Activated gamma-delta T cell (primary cell): Measurements from ENCODE around the gene NXPH3.

Experiments used
- DNase-seq: peaks from one replicate; lab custom pipeline; 2025; lab: John Stamatoyannopoulos, UW

NXPH3 gene

DNA sequence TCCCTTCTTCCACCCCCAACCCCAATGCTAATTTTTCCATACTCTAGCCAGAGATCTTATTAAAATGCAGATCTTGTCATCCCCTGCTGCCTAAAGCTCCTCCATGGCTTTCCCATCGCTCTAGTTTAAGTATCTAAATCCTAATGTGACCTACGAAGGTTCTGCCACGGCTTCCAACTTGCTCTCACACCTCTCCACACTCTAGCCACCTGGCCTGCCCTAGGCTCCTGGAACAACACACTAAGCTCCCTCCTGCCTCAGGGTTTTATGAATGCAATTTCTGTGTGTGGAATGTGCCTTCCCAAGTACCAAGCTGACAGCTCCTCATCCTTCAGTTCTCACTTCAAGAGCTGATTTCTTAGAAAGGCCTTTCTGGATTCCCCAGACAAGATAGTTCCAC lies 16.6 kb downstream of the NXPH3 start:
- no peak for DNase-seq

DNA sequence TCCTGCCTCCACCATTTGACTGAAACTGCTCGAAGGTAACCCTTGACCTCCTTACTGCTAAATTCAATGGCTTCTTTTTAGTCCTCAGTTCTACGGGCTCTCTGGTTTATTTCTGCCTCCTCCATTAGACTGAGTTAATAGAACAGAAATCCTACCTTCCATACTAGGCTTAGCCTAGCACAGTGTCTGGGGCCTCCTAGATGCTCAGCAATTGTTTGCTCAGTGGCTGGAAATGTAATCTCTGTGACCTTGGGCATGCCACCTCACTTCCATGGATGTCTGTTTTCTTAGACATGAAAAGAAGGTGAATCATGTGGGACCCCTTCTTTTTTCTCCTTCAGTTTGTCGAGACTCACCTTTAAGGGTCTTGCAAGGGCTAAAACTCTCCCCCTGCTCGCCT lies 19.7 kb downstream of the NXPH3 start:
- DNase-seq, result no peak

DNA sequence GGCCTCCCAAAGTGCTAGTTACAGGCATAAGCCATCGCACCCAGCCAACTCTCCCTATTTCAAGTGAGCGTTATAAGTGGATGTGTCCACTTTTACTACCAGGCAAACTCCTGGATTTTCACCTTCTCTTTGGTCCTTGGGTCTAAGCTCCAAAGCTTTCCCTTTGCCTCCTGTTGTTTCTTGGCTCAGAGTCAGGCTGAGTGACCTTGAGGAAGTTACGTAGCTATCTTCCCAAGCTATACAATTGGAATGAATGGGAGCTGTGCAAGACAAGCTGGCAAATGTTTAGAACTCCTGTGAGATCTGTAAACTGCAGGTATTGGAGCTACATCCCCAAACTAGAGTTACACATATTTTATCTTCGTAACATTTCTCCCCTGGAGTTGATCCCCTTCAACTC lies 20.3 kb downstream of the NXPH3 start:
- no peak for DNase-seq

DNA sequence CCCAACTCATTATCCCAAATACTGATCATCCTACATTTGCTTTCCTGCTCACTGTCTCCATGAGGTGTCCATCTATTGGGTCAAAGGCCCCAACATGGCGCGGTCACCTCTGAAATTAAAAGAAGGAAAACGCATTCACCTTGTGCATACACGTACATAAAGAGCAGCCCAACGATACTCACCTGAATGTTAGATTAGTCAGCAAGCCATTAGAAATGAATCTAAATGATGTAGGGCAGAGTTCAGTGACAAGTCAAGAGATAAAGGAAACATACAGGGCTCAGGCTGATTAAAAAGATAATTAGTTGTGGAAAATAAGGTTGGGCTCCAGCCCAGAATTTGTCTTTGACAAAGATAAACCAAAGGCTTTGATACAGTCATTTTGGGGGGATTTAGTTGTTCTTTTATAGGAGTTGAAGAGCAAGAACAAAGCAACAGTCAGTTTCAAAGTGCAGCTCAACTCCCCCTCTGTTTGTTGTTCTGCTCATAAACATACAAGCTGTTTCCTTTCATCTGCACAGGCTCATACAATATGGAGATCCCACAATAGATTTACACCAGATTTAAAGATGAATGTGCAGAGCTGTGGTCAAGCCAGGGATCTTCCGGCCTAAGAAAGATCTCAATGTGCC lies 21.1 kb downstream of the NXPH3 start:
- no peak for DNase-seq

DNA sequence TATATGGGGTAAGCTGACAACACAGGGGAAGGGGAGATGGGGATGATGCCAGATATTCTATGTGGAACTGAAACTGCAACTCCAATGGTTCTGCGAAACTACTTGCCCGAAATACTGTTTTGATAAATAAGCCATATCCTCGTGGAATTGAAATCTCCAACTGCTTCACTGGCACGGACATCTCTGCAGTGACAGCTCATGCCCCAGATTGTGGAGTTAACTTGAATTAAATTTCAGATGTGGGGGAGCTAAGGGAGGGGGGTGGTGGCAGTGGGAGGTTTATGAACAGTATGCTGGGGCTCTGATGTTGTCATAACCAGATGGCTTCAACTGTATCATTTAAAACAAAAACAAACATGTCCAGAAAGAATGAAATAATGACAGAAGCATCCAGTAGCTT lies 21.8 kb downstream of the NXPH3 start:
- no peak for DNase-seq

DNA sequence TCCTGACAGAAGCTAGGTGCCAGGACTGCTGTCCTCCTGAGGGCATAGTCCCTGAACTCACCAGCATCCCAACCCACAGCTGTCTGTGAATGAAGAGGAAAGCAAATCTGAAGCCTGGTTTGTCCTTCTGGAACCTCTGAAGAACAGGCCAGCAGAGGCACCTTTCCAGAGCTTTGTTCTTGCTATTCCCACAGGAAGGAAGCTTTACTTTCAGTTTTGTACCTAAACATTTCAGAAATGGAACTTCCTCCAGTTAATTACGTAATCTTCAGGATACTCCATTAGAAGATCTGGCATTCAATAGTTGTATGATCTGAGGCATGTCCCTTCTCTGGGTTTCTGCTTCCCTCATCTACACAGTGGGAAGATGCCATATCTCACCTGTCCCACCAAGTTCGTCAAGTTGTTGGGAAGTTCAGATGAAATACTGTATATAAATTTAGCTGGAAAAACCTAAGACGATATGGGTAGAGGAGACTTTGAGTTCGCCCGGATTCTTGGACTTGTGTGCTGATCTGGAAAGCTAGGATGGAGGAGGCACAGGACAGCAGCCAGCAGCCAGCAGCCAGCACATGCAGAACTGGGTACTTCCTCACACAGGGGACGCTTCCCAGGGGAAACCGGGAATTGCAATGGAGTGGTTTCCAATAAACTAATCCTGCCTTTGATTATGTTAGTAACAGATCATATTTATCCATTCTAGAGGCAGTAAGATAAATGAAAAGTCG lies 22.4 kb downstream of the NXPH3 start:
- no peak for DNase-seq

DNA sequence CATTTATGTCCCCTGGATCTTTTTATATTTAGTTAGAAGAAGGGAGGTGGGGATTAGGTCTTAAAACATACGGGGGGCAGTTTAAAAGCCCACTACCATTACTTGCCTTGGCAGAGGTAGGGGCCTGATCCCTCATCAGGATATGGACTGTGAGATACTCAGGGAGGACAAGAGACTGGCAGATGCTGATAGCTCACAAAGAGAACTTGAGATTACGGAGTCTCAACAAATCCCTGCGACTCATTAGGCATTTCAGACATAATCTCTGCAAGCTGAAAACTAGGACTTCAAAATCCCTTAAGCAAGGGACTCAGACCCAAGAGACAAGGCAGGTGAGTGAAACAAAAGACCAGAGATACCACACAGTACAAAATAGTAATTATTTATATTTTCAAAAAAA lies 23.2 kb downstream of the NXPH3 start:
- DNase-seq, result no peak

DNA sequence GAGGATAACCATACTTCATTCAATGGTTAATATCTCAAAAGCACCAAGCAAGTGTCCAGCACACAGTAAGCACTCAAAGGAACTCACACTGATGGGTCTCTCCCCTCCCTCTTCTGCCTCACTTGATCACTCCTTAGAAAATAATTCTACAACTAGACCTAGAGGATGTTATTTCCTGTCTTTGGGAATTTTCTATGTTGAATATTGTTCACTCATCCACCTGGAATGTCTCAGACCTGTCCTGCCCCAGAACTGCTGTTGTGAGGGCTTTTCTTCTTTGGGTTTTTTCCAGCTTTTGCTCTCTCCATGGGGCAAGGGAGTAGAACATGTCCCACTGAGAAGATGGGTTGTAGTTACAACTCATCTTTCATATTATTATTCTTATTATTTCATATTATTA lies 25.3 kb downstream of the NXPH3 start:
- no peak for DNase-seq

DNA sequence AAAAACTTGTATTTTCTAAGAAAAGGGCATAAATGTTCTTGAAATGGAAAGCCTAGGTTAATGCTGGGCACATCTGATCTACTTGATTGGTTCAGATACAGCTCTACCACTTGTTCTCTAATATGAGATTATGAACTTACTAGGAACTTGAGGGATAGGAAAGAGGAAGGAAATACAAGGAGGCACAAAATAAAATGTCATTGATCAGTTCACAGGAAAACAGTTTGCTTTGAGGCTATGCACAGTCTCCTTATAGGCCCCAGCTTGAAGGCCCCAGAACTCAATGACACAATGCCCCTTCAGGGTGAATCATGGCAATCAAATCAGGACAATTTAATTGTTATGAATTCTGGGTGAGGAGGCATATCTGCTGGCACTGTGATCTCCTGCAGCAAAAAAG lies 27.1 kb downstream of the NXPH3 start:
- DNase-seq, result no peak

DNA sequence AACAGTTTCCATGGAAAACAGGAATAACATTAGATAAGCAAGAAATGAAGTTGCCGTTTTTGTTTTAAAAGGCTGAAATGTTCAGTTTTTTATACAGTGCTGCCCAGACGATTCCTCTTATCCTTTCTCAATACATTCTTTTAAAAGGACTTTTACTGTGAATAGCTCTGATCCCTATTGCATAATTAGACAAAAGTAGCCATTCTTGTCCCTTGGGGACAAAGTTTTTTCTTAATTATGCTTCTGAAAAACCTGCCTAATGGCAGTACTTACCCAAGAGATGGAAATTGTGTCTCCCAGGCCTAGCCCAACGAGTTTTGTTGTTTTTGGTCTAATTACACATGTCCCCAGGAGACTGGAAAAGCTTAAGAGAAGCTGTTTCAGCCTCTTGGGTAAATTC lies 27.6 kb downstream of the NXPH3 start:
- DNase-seq, result no peak

DNA sequence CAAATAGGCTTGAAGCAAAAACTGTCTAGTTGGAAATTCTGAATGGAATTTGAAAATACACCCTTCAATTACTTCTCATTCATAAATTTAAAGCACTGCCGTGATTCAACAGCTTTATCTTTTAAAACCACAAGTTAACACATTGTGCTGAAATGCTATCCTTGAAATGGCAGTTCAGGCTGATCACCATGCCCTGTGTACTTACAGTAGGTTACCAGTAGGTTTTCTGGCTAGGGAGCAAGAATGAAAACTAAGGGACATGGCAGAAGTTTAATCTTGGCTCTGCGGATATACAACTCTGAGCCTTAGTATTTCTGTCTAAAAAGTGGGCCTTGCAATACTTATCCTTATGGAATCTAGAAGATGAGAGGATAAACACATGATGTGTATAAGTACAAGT lies 28.0 kb downstream of the NXPH3 start:
- no peak for DNase-seq

DNA sequence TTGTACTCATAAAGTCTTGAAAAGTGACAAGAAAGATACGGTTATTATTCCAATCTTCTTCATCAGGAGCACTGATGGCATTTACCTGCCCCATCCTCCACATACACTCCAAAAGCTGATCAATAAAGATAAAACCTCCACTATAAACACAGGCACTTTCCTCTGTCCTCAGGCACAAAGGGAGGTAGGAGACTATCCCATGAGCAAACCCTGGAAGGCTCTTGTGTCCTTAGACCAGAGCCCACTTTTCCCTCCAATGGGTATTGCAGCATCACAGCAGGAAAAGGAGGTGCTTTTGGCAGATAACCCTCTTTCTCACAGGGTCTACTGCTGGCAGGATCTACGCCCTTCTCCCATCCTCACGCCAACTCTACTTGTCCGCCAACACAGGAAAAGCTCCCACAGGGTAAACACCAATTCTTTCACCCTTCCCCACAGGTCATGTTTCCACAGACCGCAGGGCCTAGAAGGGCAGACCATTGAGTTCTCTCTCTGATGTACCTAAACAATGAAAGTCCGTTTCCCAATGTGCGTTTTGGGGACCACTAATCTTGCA lies 28.7 kb downstream of the NXPH3 start:
- no peak for DNase-seq

DNA sequence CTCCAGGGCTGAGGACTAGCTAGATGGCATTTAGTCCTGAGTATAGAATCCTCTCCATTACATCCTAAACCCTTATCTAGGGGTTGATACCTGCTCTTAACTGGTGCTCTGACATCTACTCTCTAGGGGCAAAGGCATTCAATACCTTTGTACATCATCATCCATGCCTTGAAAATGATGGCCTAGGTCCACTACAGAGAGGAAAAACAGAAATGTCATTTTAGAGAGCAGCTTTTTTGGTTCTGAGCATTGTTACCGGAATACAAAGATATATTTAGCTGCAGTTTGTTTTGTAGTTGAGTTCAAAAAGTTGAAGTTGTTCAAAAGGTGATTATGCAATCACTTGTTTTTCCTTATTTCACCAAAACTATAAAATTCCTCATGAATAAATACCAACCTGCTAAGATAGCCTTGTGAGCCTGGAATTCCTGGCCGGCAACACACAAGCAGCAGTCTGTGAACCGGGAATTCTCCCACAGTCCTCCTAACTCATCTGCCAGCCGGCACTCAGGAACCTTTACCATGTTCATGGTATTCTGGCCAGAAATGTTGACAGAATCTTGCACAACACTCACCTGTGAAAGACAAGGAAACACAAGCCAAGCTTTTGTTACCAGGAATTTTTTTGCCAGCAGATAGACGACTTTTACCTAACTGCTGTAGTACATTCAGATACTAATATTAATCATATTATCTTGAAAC lies 35.4 kb downstream of the NXPH3 start:
- DNase-seq, result no peak

DNA sequence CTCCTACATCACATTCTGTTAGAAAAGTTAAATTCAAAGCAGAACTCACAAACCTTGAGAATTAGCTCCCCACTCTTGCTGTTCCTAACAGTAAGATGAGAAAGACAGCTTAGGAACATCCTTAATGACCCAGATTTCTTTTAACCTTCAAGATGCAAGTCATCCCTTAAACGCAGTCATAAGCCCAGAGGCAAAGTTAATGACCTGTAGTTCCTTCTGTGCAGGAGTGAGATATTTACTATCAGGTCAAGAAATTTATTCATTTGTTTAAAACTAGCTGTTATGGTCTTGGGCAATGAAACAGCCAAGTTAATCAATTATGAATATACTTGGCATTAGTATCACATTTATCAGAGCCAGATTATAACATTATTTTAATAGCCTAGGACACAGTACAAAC lies 37.1 kb downstream of the NXPH3 start:
- no peak for DNase-seq

DNA sequence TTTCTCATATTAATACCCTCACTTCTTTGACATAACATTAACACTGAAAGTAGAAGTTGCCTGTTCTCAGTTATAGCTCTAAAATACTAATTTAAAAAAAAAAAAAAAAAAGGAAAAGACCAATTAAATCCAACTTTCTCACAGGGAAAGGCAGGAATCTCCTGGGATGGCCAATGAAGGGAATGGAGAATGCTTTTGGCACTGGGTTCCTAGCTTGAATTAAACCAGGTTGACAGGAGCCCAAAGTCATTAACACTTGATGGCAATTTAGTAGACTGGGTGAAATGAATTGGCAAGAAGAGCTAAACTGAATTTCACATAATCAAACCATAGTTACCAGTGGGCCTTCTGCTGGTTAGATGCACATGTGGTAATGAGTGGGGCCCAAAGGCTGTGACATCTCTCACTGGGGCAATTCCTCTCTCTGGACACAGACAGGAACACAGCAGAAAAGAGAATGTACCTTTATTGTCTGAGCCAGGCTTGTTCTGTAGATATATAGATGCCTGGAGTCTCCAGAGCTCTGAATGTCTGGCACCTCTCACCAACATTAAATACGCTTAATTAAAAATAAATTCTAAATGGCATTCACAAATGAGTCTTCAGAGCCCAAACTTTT lies 37.6 kb downstream of the NXPH3 start:
- DNase-seq, result no peak

DNA sequence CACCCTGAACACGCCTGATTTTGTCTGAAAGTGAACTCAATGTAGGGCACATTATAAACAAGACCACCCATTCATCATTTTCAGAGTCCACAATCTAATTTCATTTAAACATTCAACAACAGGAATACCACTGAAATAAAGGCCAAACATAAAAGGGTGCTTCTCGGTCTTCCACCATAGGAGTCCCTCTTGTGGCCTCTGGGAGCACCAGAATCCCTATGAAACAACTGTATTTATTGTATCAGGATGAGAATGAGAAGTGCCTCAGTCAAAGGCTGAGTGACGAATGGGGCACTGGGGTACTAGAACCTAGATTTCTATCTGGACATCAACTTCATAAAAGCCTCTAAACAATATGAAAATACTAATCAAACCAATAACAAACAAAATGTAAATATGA lies 40.4 kb downstream of the NXPH3 start:
- no peak for DNase-seq

DNA sequence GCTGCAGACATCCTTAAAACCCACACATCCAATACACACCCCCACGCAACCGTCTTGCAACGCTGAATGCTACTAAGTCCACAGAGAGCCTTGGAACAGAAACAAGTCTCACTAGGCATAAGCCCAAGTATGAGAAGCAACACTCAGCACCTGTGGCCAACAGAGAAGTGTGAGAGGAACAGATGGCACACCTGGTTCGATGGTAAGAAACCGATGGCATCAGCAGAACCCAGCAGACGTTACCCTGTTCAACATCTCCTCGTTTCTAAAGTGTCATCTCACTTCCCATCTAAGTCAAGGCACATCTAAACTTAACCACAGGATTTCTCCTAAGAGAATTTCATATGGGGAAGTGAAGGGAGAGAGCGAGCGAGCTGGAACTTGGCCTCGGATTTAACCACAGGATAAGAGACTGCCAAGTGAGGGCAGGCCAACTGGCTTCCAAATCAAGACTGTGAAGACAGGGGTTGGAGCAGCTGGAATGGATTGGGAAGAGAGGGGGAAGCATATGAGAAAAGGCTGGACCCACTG lies 41.0 kb downstream of the NXPH3 start:
- no peak for DNase-seq

DNA sequence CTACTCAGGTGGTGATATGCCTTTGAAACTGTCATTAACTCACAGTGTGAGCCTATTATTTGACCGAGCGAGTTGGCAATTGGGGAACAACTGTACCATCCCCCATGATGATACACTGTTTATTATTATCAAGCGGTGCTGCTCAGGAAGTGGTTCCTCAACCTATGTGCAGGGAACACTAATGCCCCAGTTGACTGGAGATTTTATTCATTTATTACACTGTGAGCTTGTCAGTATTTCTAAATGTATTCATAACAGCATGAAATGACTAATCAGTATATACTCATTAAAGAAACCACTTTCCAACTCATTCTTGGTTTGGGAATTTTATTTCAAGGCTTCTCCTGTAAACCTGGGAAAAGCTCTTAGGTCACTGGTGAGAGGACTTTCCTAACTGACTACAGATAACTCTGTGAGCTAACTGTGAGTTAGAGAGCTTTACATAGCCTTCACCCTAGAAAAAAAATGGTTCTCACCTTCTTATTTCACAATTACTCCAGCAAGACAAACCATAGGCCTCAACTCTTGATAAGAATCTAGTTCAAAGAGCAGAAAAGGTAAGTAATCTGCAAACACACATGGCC lies 42.4 kb downstream of the NXPH3 start:
- DNase-seq, result no peak

DNA sequence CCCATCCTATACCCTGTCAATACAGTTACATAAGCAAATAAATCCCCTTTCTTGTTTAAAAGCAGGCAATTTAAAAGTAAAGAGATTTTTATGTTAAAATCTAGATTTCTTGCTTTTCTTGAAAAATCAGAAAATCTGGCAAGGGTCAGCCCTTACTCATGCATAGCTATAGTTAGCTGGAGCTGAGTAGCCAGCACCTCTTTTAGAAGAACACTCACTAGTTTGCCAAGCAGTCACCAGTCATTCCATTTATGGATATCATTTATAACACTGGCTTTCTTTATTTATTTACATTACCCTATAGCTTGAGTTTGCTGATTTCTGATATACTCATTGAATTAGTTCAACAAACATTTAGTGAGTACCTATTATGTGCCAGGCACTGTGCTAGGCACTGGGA lies 45.7 kb downstream of the NXPH3 start:
- DNase-seq, result no peak

DNA sequence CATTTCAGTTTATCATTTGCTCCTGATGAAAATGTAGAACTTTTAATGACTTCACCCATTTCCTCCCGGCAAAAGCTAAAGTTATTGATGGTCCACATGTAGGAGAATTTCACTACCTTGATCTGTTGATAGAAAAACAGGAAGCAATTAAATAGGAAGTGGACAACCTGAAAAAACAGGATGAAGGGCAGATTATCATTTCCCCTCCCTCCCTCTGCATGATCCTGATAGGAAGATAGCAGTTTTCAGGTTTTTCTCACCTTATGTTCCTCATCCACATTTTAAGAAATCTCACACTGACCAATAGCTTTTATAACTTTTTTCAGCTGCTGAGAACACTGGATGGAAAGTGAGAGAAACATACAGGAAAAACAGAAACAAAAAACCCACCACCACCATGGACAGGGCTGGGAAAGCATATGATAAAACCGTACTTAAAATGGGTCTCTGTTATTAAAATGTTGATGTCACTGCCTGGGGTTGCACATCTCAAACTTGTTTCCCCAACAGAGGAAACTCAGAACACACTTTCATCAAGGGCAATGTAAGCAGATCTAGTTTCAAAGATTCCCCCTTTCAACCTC lies 46.4 kb downstream of the NXPH3 start:
- DNase-seq, result no peak

DNA sequence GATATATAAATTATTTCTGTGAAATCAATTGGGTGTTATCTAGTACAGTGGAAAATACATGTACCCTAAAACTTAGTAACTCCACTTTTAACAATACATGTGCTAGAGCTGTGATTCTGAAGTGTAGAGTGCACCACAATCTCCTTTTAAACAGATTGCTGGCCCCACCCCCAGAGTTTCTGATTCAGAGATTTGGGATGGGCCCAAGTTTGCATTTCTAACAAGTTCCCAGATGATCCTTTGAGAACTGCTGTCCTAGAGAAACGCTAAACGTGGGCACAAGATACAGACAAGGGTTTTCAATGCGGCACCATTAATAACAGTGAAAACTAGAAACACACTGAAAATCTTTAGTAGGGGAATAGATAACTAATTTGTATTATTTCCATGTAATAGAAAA lies 49.2 kb downstream of the NXPH3 start:
- DNase-seq, result no peak

DNA sequence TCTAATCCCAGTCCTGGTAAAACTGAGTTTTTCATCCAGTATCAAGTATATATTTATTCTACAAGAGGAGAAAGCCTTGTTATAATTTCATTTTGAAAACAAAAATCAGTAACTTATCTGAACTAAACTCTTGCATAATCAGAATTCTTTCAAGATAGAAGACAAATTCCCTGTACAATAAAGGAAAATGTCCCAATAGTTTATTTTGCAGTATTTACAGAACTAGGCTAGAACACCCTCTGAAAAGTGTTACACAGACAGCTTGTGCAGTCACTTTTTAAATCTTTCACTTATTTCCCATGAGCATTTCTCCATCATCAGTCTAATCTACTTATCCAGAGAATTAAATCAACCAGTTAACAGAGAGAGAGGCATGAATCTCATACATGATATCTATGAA lies 53.8 kb downstream of the NXPH3 start:
- DNase-seq, result no peak
